22Rv1 (cell line): ENCODE measurements around the gene ZNF407.

ENCODE experiments used
- ZFX ChIP-seq: fragments of 450-650 bp; IDR thresholded peaks from 2 replicates; pipeline ENCODE4 v1.6.1; 2017; ENCODE audit warnings: antibody characterized with exemption, borderline replicate concordance
- TF ChIP-seq, protein P1 (sequence below): fragments of 450-650 bp; IDR thresholded peaks from 2 replicates; pipeline ENCODE4 v1.5.1; 2017; ENCODE audit warnings: mild to moderate bottlenecking

DNA sequence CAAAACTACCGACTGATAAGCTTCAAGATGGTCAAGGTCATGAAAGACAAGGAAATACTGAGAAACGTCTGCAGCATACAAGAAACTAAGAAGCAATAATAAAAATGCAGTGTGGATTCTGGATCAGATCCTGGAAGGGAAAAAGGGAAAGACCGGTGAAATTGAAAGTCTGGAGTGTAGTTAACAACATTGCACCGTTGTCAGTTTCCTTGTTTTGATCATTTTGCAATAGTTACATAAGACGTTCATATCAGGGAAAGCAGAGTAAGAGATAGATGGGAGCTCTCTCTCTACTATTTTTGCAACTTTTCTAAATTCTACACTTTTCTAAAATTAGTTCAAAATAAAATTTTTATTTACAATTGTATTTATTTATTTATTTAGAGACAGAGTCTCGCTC, 15.0 kb upstream of the ZNF407 start:
- TF ChIP-seq, protein P1, sequence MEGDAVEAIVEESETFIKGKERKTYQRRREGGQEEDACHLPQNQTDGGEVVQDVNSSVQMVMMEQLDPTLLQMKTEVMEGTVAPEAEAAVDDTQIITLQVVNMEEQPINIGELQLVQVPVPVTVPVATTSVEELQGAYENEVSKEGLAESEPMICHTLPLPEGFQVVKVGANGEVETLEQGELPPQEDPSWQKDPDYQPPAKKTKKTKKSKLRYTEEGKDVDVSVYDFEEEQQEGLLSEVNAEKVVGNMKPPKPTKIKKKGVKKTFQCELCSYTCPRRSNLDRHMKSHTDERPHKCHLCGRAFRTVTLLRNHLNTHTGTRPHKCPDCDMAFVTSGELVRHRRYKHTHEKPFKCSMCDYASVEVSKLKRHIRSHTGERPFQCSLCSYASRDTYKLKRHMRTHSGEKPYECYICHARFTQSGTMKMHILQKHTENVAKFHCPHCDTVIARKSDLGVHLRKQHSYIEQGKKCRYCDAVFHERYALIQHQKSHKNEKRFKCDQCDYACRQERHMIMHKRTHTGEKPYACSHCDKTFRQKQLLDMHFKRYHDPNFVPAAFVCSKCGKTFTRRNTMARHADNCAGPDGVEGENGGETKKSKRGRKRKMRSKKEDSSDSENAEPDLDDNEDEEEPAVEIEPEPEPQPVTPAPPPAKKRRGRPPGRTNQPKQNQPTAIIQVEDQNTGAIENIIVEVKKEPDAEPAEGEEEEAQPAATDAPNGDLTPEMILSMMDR = no peak
- TF ChIP-seq ZFX = no peak
